ENCODE data around the gene SH3RF3.
"Not testable (repeated sequence)": the region's sequence is repeated elsewhere in the genome, so short reads cannot be mapped to it uniquely, and the experiment has no call there.

The SH3RF3 gene

DNA sequence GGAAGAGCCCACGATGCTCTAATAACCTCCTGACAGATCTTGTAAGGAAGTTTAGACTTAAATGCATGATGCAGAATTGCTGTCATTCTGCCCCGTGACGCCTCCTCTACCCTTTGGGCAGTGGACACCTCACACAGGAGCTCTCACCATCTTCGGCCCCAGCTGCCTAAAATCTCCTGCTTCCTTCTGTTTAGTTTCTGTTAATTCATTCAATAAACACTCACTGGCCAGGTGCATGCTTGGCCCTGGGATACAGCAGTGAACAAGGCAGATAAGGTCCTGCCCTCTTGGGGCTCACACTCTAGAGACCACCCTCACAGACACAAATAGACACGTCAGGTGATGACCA, 403.7 kb downstream of the SH3RF3 start:
- DNase-seq = no peak

DNA sequence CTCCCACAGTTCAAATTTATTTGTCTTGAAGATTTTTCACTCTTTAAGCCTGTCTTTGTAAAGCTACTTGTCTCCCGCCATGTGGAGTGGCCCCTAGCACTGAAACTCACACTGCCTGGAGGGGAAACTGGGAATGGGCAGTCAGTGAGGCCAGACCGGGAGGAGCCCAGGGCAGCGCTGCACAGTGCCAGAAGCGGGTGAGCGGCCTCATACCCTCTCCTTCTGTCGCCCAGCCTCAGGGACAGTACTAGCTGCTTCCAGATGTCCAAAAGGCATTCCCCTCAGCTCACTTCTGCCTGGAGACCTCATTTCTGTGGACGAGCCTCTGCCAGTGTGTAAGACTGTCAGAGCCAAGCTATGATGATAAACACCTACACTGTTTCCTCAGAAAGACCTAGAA, 404.8 kb downstream of the SH3RF3 start:
- no peak for DNase-seq

DNA sequence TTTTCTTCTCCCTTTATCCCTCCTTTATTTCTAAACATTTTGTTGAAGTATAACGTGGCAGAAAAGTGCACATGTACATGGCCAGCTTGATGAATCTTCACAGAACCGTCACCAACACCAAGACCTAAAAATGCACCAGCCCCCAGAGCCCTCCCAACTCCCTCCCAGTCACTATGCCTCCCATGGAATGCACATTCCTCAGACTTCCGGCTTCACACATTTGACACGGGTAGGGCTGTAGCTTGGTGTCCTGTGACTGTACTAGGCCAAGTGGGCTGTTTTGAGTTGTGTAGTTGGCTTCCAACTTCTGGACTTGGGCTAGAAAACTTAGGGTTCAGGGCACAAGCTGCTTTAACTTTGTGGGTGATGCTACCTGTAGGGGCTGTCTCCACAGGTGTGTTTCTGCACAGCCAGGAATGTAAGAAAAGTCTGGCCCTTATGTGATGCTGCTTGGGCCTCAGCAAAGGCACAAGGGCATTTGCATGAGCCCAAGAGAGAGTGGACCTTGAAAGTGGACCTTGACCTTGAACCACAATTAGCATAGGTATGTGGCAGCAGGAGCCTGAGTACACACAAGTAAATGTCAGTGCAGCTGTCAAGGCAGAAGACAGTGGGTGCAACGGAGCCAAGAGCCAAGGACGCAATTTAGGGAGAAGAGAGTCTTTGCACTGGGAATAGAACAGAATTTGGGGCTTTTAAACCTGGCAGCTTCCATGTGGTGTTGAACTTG, 406.4 kb downstream of the SH3RF3 start:
- DNase-seq = no peak

DNA sequence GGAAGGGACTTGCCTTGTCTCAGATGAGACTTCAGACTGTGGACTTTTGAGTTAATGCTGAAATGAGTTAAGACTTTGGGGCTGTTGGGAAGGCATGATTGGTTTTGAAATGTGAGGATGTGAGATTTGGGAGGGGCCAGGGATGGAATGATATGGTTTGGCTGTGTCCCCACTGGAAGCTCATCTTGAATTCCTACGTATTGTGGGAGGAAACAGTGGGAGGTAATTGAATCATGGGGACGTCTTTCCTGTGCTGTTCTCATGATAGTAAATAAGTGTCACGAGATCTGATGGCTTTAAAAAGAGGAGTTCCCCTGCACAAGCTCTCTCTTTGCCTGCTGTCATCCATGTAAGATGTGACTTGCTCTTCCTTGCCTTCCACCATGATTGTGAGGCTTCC, 407.6 kb downstream of the SH3RF3 start:
- DNase-seq = not testable (repeated sequence)

DNA sequence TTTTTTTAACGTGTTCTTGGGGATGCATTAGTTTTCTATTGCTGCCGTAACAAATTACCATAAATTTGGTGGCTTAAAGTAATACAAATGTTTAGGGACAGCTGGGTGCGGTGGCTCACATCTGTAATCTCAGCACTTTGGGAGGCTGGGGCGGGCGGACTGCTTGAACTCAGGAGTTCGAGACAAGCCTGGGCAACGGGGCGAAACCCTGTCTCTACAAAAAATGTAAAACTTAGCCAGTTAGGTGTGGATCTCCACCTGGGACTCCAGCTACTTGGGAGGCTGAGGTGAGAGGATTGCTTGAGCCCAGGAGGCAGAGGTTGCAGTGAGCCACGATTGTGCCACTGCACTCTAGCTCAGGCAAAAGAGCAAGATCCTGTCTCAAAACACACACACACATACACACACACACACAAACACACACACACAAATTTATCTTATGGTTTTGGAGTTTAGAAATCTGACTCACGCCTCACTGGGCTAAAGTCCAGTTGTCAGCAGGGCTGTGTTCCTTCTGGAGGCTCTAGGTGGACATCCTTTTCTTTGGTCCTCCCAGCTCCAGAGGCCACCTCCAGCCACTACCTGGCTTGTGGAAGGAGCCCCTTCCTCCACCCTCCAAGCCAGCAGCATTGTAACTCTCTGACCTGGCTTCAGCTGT, 408.7 kb downstream of the SH3RF3 start:
- no peak for DNase-seq

DNA sequence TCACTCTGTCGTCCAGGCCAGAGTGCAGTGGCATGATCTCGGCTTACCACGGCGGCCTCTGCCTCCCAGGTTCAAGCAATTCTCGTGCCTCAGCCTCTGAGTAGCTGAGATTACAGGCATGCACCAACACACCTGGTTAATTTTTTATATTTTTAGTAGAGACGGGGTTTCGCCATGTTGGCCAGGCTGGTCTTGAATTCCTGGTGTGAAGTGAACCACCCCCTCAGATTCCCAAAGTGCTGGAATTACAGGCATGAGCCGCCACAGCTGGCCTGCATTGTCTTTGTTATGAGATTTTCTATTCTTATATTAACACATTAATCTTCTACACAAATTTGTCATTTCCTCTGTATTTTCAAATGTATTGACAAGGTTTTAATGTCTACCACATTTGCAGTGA, 409.5 kb downstream of the SH3RF3 start:
- no peak for DNase-seq

DNA sequence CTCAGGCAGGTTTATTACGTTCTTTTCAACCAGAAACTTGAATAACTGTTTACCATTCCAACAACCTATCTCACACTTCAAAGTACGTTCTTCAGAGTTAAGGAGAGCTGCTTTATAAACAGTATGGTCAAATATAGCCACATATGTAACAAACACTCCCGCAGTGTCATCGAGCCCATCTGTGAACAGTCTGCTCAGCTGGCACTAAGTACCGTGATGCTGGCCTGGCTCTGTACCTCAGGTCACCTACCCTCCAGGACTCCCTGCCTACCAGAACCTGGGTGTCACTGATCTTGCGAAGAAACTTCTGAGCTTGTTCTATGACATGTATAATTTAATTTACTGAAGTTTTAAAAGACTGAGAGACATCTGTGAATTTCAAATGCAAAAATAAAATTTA, 413.4 kb downstream of the SH3RF3 start:
- no peak for DNase-seq

DNA sequence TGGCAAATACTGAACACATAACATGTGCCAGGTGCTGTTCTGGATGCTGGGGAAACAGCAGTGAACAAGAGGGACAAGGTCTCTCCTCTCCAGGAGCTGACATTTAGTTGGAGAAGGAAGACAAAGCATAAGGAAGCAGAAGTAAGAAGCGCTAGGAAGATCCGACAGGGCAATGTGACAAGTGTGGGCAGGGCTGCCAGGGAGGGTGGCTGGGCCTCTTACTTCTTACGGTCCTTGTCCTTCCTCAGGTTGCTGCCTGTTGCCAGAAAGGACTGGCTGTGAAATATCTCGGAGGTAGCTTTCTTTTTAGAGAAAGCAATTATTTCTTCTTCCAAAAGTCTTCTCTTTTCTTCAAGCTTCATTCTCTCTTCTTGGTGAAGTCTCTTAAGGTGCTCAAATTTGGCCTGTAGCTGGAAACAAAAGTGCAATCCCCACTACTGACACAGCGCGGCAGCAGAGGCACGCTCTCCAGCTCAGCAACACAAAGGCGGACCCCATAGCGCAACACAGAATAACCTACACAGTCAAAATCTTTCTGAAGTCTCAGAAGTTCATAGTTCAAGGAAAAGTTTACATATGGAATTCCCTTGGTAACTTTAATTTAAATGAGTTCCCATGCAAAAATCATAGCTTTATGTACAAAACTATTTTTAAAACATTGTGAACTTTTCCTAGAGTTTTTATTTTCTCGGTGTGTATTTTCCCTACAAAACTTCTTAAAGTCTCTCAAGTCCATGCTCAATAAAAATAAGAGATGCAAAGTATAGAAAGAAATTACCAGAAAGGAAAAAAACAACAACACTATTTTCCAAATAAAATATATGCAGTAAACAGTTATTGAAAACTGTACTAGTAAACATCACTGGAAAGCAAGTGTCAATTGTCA, 417.1 kb downstream of the SH3RF3 start:
- peak; percentile 10 for DNase-seq

DNA sequence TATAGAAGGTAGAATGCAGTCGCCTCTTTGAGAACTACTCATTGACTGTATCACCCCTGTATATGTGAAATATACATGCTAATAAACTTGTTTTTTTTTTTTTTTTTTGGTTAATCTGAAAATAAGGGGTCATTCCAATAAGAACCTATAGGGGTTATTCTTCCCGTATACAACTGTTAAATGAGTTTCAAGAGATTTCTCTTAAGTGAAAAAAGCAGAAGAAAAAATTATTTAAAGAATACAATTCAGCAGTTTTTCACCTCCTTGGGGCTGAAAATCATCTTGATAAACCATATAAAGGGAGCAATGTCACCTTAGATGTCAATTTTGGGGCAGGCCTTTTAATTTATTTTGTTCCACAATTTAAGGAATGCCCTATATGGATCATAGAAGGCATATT, 418.3 kb downstream of the SH3RF3 start:
- DNase-seq = no peak

DNA sequence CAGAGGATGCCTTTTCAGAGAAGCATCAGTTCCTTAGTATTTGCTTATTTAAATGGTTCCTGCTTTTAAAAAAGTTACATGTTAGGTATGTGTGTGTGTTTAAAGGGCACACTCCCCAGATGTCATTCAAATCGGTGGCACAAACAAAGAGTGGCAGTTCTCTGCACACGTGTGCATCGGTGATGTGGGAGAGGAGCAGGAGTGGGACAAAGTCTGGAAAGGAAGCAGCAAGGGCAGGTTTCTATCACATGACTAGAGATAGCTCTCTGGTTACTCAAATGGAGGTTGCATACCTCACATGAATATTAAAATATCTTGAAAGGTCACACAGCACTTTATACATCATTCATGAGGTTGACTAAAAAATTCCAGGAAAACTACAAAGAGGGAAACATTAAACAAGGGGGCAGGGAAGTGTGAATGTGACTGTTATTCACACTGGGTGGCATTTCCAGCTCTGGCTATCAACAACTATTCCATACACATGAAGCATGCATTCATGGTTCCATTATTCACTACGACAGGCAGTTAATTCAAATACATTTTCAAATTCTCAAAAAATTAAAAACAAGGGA, 420.1 kb downstream of the SH3RF3 start:
- no peak for DNase-seq

Measured in stimulated activated naive CD4-positive, alpha-beta T cell treated with Interleukin-2 at 50 U/mL for 16 hours (primary cell).